HEK293T (cell line): ENCODE results near the gene C1QL4.

Source experiments
- BHLHE40 ChIP-seq: fragments of 450-650 bp; IDR thresholded peaks from 2 replicates; pipeline ENCODE4 v1.6.1; 2016; ENCODE audit warnings: mild to moderate bottlenecking, moderate library complexity, borderline replicate concordance
- FOXA1 ChIP-seq: fragments of 450-650 bp; IDR thresholded peaks from 2 replicates; pipeline ENCODE4 v1.6.1; 2016; ENCODE audit warnings: mild to moderate bottlenecking
- FOXM1 ChIP-seq: fragments of 450-650 bp; IDR thresholded peaks from 2 replicates; pipeline ENCODE4 v1.6.1; 2017; ENCODE audit warnings: mild to moderate bottlenecking, borderline replicate concordance
- HDGF ChIP-seq: fragments of 450-650 bp; IDR thresholded peaks from 2 replicates; pipeline ENCODE4 v1.6.1; 2017; ENCODE audit warnings: antibody characterized with exemption, borderline replicate concordance
- L3MBTL2 ChIP-seq: fragments of 450-650 bp; conservative IDR thresholded peaks from 2 replicates; pipeline ENCODE4 v1.6.1; 2016; ENCODE audit warnings: mild to moderate bottlenecking
- LEF1 ChIP-seq: fragments of 450-650 bp; IDR thresholded peaks from 2 replicates; pipeline ENCODE4 v1.6.1; 2017; ENCODE audit warnings: mild to moderate bottlenecking, borderline replicate concordance
- PKNOX1 ChIP-seq: fragments of 450-650 bp; IDR thresholded peaks from 2 replicates; pipeline ENCODE4 v1.6.1; 2016
- SP1 ChIP-seq: fragments of 450-650 bp; IDR thresholded peaks from 2 replicates; pipeline ENCODE4 v1.6.1; 2017
- SUZ12 ChIP-seq: fragments of 450-650 bp; IDR thresholded peaks from 2 replicates; pipeline ENCODE4 v1.6.1; 2016; ENCODE audit warnings: mild to moderate bottlenecking
- ZNF384 ChIP-seq: fragments of 450-650 bp; IDR thresholded peaks from 2 replicates; pipeline ENCODE4 v1.6.1; 2016

GRCh38 chr12:49346659-49347310 lies 9.8 kb upstream of the C1QL4 start, which contains the start of gene DNAJC22:
- TF ChIP-seq BHLHE40: no peak
- TF ChIP-seq SP1: no peak
- TF ChIP-seq HDGF: no peak
- no peak for TF ChIP-seq FOXM1
- TF ChIP-seq SUZ12: no peak
- TF ChIP-seq PKNOX1: no peak
- TF ChIP-seq L3MBTL2: peak; percentile 83
- TF ChIP-seq LEF1: no peak
- TF ChIP-seq ZNF384: no peak
- TF ChIP-seq FOXA1: no peak
